ENCODE data around the gene RAVER1.
A peak's percentile ranks its signal among the peaks of the same experiment; 100 is the strongest.

RAVER1 gene

DNA sequence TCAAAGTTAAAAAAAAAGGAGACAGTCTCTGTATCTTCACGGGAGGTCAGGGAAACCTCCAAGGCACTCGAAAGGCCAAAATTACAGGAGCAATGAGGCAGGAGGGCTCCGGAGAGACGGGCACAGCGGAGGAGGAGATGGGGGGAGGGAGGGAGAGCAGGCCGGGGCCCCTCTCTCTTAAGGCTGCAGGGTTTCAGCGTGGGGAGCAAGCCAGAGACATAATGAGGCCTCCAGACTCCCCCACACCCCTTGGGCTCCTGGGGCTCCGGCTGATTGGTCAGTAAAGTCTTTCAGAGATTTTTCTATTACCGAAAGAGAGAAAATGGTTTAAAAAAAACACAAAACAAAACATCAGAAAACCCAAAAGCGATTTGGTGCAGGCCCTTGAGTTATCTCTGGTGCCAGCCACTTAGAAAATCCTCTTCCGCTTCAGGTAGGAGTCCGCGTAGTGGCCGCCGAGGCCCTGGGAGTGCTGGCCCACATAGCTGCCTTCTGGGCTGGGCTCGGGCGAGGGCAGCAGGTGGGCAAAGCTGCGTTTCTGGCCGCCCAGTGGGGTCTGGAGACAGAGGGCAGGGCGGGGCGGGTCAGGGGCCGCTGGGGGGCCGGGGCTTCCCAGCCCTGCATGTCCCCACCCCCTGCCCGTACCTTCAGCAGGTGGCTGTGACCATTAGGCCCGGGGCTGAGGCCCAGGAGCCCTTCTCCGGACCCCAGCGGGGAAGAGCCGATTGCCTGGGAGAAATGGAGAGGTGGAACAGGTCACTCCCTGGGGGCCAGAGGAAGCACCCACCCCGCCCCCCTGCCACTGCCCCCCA, 16.1 kb downstream of the RAVER1 start:
- no peak for DNase-seq

DNA sequence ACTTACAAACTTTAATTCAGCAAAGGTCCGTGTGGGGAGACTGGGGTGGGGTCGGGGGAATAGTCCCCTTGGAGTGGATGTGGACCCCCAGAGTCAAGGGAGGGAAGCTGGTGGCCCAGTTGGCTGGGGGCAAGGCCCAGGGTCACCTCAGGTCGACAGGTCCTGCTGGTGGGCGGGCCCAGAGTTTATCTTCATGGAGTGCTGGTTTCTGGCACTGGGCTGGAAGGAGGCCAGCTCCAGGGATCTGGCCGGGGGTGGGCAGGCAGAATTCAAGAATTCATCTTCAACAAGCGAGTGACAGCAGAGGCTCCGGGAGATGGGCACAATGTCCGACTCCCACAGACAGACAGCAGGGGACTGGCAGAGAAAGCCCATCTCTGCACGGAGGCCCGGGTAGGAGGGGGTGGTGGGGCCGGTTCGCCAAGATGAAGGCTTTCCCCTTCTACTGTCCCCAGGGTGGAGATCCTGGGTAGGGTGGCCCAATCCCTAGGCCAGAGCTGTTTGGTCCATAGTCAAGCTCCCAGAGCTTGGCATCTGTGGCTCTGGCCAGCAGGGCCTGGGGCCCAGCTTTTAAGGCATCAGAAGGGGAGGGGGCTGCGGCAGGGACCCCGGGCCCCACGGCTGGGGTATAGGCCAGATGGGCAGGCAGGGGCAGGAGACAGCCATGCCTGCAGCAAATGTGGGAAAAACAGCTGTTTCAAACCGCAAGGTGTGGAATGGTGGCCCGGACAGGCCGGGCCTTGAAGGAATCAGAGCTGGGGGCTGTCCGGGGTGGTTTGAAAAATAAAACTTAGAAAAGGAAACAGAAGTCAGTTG, 16.9 kb downstream of the RAVER1 start:
- DNase-seq = no peak

DNA sequence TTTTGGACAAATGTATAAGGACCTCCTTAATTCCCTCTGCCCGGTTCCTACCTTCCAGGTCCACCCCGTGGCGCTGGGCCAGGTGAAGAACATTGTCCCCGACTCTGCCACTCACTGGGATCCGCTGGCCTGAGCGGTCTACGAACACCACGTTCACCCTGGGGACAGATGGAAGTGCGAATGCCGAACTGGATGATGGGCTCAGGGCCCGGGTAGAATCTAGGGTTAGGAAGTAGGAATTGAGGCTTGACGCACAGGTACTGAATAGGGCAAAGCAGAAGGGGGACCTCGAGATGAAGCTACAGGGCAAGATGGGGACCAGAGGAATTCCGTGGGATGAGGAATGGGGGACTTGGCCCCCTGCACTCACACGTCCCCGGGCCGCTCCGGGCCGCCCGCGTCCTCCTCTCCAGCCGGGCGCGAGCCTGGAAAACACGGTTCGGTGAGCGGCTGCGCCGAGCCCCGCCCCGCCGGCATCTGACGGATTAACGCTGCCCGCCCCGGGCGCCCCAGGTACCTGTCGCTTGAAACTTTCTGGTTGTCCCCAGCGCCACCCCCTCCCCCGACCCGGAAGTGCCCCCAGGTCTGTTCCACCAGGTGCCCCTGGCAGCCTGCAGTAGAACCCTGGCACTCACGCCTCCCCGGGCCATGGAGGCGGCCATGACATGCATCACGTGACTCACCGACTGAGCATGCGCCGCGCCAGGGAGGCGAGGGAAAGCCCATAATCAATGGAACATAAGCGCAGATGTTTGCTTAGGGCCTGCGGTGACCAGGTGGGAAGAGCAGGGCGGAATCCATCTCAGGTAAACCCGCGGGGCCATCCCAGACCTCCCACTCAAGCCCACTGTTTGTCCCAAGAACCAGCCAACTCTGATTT, 17.8 kb downstream of the RAVER1 start, which contains the start of gene FDX2:
Gene FDX2 (minus strand): TSS at position 681 of the 880 bp plus-strand sequence. CDS start 19 bp downstream, at position 662.
- DNase-seq = peak; percentile 89

DNA sequence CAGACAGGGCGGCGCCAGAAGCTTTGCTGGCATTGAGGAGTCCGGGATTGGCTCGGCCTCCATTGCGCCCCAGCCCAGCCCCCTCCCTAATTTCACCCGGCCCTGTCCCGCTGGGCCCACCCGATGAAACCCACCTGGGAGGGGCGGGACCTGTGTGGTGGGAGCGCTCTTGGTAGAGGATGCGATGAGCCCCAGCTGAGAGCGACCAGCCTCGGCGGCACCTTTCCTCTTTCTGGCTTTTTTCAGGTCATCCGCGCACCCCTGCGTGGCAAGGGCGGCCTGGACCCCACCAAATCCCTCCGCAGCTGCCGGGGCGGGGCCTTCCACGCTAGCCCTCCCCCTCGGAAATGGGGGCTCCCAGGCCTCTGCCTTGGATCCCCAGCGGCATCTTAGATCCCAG, 23.9 kb downstream of the RAVER1 start, which contains the start of gene ZGLP1:
Gene ZGLP1 (minus strand): TSS at position 393 of the 400 bp plus-strand sequence.
- DNase-seq = no peak

DNA sequence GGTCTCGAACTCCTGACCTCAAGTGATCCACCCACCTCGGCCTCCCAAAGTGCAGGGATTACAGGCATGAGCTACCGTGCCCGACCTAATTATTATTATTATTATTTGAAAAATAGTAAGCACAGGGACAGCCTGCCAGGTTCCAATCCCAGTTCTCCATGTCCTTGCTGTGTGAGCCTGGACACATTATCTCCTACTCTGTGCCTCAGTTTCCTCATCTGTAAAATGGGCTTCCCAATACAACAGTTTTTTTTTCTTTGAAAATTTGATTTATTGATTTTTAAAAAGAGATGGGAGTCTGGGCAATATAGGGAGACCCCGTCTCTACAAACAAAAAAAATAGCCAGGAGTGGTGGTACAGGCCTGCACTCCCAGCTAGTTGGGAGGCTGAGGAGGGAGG, 27.0 kb downstream of the RAVER1 start:
- DNase-seq = no peak

DNA sequence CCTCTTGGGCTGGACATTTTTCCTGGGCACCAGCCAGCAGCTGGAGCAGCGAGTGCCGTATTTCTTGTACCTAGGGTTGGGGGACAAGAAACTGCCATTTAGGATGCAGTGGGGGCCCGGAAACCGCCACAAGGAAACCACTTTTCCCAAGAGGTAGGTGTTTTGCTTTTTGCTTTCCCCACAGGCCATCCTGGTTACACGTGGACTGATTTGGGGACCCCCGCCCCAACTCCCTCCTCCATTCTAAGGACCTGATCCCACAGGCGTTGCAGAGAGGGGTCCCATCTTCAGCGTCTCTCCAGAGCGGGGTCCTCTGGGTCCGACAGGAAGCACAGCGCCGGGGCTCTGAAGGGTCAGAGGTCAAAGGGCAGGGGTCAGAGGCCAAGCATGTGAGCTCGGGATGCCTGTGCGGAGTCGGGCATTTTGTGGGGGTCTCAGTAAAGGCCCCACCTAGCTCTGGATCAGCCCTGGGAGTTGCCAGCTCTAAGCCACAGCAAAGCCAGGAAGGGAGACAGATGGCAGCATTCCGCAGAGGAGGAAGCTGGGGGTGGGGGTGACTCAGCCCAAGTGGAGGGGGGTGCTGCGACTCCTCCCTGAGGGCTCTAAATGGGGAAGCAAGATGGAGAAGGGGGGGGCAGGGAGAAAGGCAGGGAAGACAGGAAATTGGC, 28.1 kb downstream of the RAVER1 start:
- DNase-seq = peak; percentile 86

DNA sequence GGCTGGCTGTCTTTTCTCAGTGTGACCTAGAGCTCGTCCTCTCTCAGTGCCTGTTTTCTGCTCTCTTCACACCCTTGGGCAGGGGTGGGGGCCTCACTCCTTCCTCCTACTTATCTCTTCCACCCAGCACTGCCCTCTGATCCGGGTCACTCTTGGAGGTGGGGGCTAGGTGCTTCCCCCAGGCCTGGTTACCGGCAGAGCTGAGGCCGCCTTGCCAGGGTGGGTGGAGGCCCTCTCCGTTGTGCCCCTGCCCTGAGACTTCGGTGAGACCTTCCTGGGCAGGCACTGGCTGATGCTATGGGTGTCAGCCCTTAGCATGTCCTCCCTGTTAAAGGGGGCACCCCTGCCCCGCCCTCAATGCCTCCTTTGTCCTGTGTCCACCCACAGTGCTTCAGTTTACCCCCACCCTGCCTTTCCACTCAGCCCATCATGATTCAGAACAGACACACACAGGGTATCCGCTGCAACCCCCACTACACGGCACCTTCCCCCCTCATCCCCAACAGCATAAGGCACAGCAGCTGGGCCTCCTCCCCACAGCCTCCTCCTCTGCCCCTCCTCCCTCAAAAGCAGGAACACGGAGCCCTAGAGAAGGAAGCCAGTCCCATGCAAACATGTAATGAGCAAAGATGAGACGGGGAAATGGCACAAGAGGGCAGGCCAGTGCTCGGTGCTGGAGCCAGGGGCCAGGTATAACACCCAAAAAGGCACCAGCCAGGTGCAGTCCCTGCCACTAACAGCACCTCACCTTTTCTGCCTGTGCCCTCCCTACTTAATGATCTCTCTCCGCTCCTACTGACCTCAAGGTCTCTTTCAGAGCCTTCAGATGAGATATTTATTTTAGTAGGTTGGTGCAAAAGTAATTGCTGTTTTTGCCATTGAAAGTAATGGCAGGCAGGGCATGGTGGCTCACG, 33.5 kb downstream of the RAVER1 start:
- DNase-seq = peak; percentile 64

DNA sequence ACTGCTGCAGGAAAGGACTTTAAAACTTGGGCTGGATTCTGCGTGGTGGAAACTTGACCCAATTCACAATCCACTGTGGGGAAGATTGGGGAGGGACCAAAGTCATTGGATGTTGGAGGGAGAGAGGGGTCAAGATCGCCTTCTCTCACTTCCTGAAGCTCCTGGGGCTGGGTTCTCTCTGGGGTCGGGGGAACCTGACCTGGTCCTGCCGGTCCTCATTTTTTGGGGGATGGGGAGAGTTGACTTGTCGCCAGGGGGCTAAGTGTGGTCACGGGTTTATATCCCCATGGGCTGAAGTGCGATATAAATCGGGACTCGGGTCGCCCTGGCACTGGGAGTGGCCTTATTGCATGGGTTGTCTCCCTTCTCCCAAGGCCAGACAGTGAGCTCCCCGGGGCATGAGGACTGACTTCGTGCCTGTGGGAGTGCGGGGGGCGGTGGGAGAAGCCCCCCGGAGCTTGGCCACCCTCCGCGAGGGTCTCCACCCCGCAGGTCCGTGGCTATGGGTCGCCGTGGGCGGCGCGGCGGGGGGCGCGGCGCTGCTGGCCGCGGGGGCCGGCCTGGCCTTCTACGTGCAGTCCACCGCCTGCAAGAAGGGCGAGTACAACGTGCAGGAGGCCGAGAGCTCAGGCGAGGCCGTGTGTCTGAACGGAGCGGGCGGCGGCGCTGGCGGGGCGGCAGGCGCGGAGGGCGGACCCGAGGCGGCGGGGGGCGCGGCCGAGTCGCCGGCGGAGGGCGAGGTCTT, 37.3 kb downstream of the RAVER1 start:
- DNase-seq = no peak

DNA sequence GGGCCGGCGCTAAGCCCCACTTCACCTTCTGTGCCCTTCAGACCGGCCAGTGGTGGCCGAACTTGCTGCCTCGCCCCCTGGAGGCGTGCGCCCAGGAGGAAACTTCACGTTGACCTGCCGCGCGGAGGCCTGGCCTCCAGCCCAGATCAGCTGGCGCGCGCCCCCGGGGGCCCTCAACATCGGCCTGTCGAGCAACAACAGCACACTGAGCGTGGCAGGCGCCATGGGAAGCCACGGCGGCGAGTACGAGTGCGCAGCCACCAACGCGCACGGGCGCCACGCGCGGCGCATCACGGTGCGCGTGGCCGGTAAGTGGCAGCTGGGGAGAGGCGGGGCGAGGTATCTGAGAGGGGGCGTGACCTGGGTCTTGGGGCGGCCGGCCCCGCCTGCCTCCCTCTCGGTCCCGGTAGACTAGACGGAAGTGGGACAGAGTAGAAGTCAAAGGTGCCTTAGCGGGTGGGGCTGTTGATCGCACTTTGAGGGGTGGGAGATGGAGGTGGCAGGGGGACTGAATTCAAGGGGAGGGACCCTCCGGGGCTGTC, 38.0 kb downstream of the RAVER1 start:
- DNase-seq = peak; percentile 59

DNA sequence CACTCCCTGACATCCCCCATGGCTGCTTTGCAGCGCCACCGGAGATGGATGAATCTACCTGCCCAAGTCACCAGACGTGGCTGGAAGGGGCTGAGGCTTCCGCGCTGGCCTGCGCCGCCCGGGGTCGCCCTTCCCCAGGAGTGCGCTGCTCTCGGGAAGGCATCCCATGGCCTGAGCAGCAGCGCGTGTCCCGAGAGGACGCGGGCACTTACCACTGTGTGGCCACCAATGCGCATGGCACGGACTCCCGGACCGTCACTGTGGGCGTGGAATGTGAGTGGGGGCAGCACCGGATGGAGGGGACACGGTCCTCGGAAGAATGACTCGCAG, 39.0 kb downstream of the RAVER1 start:
- peak; percentile 28 for DNase-seq

DNA sequence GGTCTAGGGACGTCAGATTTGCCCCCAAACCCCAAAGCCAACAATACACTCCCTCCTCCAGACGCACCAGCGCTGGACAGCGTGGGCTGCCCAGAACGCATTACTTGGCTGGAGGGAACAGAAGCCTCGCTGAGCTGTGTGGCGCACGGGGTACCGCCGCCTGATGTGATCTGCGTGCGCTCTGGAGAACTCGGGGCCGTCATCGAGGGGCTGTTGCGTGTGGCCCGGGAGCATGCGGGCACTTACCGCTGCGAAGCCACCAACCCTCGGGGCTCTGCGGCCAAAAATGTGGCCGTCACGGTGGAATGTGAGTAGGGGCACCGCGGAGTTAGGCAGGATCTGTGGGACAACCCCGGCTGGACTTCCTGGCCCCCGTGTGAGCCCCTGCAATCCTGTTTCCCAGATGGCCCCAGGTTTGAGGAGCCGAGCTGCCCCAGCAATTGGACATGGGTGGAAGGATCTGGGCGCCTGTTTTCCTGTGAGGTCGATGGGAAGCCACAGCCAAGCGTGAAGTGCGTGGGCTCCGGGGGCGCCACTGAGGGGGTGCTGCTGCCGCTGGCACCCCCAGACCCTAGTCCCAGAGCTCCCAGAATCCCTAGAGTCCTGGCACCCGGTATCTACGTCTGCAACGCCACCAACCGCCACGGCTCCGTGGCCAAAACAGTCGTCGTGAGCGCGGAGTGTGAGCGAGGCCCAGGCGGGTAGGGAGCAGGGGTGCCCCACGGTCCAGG, 39.5 kb downstream of the RAVER1 start:
- no peak for DNase-seq

DNA sequence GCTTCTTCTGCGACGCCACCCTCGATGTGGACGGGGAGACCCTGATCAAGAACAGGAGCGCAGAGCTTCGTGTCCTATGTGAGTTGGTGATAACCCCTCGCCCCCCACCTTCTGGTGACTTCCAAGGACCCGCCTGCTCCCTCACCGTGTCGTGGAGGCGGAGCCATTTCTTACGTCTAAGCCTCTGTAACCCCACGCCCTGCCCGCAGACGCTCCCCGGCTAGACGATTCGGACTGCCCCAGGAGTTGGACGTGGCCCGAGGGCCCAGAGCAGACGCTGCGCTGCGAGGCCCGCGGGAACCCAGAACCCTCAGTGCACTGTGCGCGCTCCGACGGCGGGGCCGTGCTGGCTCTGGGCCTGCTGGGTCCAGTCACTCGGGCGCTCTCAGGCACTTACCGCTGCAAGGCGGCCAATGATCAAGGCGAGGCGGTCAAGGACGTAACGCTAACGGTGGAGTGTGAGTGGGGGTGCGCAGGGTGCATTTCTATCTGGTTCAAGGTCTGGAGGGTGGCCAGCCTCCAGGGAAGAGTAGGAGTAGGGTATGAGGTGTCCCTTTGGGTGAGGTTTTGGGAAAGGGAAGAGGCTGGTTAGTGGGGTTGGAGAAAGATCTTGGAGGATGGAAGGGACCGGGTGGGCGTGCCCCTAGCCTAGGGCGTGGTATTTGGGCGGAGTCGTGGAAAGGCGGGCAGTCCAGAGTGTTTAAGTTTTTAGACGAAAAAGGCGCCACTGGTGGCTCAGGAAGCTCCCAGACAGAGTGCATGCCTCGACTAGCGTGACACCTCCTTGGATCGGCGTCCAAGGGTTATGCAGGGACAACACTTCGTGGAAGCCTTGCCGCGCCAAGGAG, 40.3 kb downstream of the RAVER1 start:
- DNase-seq = peak; percentile 27

DNA sequence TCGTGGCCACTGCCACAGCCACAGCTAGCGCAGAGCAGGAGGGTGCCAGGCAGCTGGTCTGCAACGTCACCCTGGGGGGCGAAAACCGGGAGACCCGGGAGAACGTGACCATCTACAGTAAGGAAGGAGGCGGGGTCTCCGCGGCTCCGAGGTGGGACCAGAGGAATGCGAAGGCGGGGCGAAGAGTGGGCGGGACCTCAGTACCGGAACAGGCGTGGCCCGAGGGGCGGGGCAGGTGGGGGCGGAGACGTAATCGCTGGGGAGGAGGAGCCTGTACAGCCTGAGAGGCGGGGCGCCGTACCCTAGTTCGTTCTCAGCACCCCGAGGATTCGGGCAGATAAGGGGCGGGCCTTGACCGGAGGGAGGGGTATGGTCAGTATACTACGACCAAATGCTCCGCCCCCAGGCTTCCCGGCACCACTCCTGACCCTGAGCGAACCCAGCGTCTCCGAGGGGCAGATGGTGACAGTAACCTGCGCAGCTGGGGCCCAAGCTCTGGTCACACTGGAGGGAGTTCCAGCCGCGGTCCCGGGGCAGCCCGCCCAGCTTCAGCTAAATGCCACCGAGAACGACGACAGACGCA, 41.0 kb downstream of the RAVER1 start:
- peak; percentile 92 for DNase-seq

DNA sequence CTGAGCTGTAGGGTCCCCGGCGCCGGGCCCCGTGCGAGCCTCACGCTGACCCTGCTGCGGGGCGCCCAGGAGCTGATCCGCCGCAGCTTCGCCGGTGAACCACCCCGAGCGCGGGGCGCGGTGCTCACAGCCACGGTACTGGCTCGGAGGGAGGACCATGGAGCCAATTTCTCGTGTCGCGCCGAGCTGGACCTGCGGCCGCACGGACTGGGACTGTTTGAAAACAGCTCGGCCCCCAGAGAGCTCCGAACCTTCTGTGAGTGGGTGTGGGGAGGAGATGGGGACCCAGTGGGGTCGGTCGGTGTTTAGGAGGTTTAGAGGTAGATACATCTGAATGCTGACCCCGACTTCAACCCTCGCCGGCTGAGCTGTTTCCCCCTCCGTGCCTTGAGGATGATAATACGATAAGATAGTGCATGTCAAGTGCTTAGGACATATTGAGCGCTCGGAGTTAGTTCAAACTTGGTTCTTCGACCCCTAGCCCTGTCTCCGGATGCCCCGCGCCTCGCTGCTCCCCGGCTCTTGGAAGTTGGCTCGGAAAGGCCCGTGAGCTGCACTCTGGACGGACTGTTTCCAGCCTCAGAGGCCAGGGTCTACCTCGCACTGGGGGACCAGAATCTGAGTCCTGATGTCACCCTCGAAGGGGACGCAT, 41.6 kb downstream of the RAVER1 start:
- peak; percentile 19 for DNase-seq

DNA sequence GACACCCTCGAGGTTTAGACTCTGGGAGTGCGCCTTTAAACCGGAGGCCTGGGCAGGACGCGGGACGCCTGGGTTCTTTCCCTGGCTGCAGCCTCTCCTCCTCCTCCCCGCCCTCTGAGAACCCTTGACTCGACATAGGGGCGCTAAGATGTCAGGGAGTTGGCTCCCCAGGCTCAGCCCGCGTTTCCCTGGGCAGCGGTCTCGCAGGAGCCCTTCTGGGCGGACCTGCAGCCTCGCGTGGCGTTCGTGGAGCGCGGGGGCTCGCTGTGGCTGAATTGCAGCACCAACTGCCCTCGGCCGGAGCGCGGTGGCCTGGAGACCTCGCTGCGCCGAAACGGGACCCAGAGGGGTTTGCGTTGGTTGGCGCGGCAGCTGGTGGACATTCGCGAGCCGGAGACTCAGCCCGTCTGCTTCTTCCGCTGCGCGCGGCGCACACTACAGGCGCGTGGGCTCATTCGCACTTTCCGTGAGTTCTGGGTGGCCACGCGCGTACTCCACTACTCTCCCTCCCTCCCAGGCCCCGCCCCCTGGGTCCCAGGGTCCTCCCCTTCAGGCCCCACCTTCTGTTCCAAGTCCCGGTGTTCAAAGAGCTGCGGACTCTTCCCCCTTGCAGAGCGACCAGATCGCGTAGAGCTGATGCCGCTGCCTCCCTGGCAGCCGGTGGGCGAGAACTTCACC, 42.3 kb downstream of the RAVER1 start:
- DNase-seq = peak; percentile 67

DNA sequence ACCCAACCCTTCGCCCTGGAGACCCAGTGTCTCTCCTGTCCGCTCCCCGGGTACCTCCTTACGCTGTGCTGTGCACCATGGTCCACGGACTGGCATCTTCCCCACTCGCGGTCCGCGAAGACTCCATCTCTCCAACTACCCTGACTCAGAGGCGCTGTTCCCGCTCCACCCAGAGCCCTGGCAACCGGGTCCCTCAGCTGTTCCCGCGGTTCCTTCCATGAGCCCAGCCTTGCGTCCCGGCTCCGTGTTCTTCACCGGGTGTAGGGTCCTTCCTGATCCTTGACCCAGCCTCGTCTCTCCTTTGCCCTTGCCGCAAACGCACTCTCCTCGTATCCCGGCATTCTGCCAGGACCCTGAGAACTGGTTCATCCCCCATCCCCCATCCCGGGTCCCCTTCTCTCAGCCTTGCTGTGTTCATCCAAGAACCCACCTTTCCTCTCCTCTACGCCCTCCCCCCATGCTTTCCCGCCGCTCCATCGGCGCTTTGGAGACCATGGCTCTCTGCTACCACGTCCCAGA, 42.9 kb downstream of the RAVER1 start:
- DNase-seq = peak; percentile 35

Measured in suppressor macrophage treated with lipopolysaccharide for 4 hours (primary cell).